Caco-2 (cell line): ENCODE data around the gene TMCC1. TPM values are rescaled to one million over a fixed set of nuclear protein-coding genes. Genes with fewer than 3 reads are reported as not detected.
A peak's percentile ranks its signal among the peaks of the same experiment; 100 is the strongest.

Source experiments
- BruUV-seq: library from RNA; stranded (reverse); fragments of 400-500 nt; replicated peaks from 2 replicates; lab custom pipeline; 2021; lab: Mats Ljungman, UMichigan
- CTCF ChIA-PET: fragments of 300-600 bp; sonication (Branson Sonifier 250); formaldehyde crosslinking; loops from one replicate; lab custom pipeline; 2022; ENCODE audit warnings: antibody characterized with exemption; lab: Charles Lee
- POLR2A ChIA-PET: fragments of 300-600 bp; sonication (Branson Sonifier 250); formaldehyde crosslinking; loops from one replicate; lab custom pipeline; 2022; ENCODE audit warnings: antibody characterized with exemption; lab: Charles Lee
- DNase-seq, 2 experiments: peaks; one replicate each; pipeline versions ENCODE4 v3.0.0 to v3.0.0-alpha.2; 2020 to 2022
- H3K27me3 ChIP-seq: replicated peaks from 2 replicates; pipeline ENCODE4 v1.6.0; 2011; ENCODE audit warnings: low read length; ENCODE audit not compliant: control insufficient read depth, insufficient read depth
- H3K36me3 ChIP-seq: 2 replicates; pipeline ENCODE4 v1.5.1; 2011; ENCODE audit warnings: low read length; ENCODE audit not compliant: control insufficient read depth, insufficient read depth
- H3K4me1 ChIP-seq: fragments of 250-450 bp; sonication (Bioruptor Pico); 2 replicates; pipeline ENCODE4 v1.5.1; 2020; ENCODE audit warnings: mild to moderate bottlenecking
- H3K4me3 ChIP-seq: 2 replicates; pipeline ENCODE4 v1.5.1; 2011; ENCODE audit warnings: low read depth, mild to moderate bottlenecking, control low read depth, low read length
- H3K9me3 ChIP-seq: fragments of 250-450 bp; sonication (Bioruptor Pico); 2 replicates; pipeline ENCODE4 v1.5.1; 2020; ENCODE audit warnings: mild to moderate bottlenecking, moderate library complexity
- H3K27ac Mint-ChIP-seq: one replicate; pipeline ENCODE4 v1.8.0; 2022; ENCODE audit warnings: mixed read lengths; ENCODE audit not compliant: unreplicated experiment
- H3K27me3 Mint-ChIP-seq: one replicate; pipeline ENCODE4 v1.8.0; 2022; ENCODE audit warnings: mixed read lengths; ENCODE audit not compliant: insufficient read depth, unreplicated experiment
- H3K36me3 Mint-ChIP-seq: one replicate; pipeline ENCODE4 v1.8.0; 2022; ENCODE audit warnings: mild to moderate bottlenecking, mixed read lengths; ENCODE audit not compliant: insufficient read depth, unreplicated experiment
- H3K4me1 Mint-ChIP-seq: one replicate; pipeline ENCODE4 v1.8.0; 2022; ENCODE audit warnings: low read depth, mixed read lengths; ENCODE audit not compliant: unreplicated experiment
- H3K4me3 Mint-ChIP-seq: one replicate; pipeline ENCODE4 v1.8.0; 2022; ENCODE audit warnings: mild to moderate bottlenecking, moderate library complexity, mixed read lengths; ENCODE audit not compliant: unreplicated experiment
- H3K9me3 Mint-ChIP-seq: one replicate; pipeline ENCODE4 v1.8.0; 2022; ENCODE audit warnings: mixed read lengths; ENCODE audit not compliant: unreplicated experiment
- intact Hi-C: fragments of 100-400 bp; cut with micrococcal nuclease; formaldehyde crosslinking; loops from one replicate; pipeline ENCODE4 v1.10.0; 2022; ENCODE audit not compliant: unreplicated experiment
- total RNA-seq: library from RNA; stranded (reverse); gene quantifications from 2 replicates; pipeline ENCODE4 v1.2.3, GENCODE V29; 2022
- TF ChIP-seq, protein P1 (sequence below), 2 experiments: fragments of 200-600 bp in 1 of 2; IDR thresholded peaks; 1 replicate in 1 of 2; 2 replicates in 1 of 2; pipeline versions ENCODE4 v1.5.1 to v1.8.0; 2011 to 2022; ENCODE audit warnings: antibody characterized with exemption in 1 of 2, control low read depth in 1 of 2, inconsistent platforms in 1 of 2, low read depth in 1 of 2, low read length in 1 of 2, mild to moderate bottlenecking in 1 of 2, moderate library complexity in 1 of 2; ENCODE audit not compliant: insufficient read depth in 1 of 2, severe bottlenecking in 1 of 2, unreplicated experiment in 1 of 2

Gene TMCC1
- total RNA-seq, 1 experiment from 2014 or later = 27.8 TPM

DNA sequence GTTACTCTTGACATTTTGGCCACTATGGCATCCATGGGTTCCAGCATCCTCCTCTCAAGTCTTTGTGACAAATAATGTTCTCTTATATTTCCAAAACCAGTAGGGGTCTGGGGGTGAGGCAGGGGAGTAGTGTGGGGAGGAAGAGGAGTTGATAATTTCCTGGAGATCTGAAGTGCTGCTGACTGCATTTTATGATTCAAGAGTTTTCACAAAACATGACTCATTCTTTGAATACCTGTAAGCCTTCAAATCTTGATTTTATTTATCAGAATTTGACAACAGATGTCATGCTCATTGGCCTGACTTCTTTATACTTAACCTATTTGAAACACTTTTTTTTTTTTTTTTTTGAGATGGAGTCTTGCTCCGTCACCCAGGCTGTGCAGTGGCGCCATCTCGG, 188.2 kb downstream of the TMCC1 start:
- TF ChIP-seq, protein P1, sequence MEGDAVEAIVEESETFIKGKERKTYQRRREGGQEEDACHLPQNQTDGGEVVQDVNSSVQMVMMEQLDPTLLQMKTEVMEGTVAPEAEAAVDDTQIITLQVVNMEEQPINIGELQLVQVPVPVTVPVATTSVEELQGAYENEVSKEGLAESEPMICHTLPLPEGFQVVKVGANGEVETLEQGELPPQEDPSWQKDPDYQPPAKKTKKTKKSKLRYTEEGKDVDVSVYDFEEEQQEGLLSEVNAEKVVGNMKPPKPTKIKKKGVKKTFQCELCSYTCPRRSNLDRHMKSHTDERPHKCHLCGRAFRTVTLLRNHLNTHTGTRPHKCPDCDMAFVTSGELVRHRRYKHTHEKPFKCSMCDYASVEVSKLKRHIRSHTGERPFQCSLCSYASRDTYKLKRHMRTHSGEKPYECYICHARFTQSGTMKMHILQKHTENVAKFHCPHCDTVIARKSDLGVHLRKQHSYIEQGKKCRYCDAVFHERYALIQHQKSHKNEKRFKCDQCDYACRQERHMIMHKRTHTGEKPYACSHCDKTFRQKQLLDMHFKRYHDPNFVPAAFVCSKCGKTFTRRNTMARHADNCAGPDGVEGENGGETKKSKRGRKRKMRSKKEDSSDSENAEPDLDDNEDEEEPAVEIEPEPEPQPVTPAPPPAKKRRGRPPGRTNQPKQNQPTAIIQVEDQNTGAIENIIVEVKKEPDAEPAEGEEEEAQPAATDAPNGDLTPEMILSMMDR (IDR thresholded peaks at IDR 0.05; ENCODE audit: insufficient read depth in 1 of 2, low read depth in 1 of 2, low read length in 1 of 2, severe bottlenecking in 1 of 2, unreplicated experiment in 1 of 2) = no peak
- H3K27me3 ChIP-seq = no peaks in the 10 kb centered on the region
- Mint-ChIP-seq H3K36me3 (no peaks in the 10 kb centered on the region), H3K27ac (no peak overlapping the region), H3K4me1 (peaks cover 11% of the 10 kb centered on the region), H3K4me3 (no peak overlapping the region), H3K27me3 (no peaks in the 10 kb centered on the region), H3K9me3 (no peaks in the 10 kb centered on the region)
- no TSS peak for BruUV-seq
- no peak overlapping the region for H3K4me3 ChIP-seq
- no peaks in the 10 kb centered on the region for H3K4me1 ChIP-seq
- ChIA-PET CTCF (no interaction called here), POLR2A (no interaction called here)
- intact Hi-C loops = no loop called here
- no peaks in the 10 kb centered on the region for H3K9me3 ChIP-seq
- no peaks in the 10 kb centered on the region for H3K36me3 ChIP-seq
- no peak for DNase-seq

DNA sequence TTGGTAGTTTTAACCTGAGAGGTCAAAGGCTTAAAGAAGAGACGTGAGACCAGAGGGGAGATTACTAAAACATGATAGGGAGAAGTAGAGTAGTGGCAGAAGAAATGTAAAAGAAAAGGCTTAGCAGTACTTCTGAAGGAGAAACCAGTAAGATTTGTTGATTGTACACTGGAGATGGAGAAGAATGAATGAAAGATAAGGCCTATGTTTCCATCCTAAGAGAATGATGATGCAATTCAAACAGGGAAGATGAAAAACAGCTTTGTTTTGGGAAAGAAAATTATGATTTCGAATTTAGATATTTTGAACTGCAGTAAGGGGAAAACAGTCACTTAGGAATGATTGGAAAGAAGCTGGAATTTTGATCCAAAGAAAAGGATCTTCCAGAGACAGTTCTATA, 189.6 kb downstream of the TMCC1 start:
- Histone ChIP-seq H3K9me3 (no peaks in the 10 kb centered on the region), H3K4me1 (no peaks in the 10 kb centered on the region), H3K27me3 (no peaks in the 10 kb centered on the region), H3K4me3 (no peak overlapping the region), H3K36me3 (no peaks in the 10 kb centered on the region)
- Mint-ChIP-seq H3K9me3 (no peaks in the 10 kb centered on the region), H3K27ac (peak overlapping the region; percentile 6), H3K36me3 (no peaks in the 10 kb centered on the region), H3K27me3 (no peaks in the 10 kb centered on the region), H3K4me1 (peaks cover 11% of the 10 kb centered on the region), H3K4me3 (no peak overlapping the region)
- BruUV-seq = no TSS peak
- POLR2A ChIA-PET = no interaction called here
- TF ChIP-seq, protein P1 (IDR thresholded peaks at IDR 0.05; ENCODE audit: insufficient read depth in 1 of 2, low read depth in 1 of 2, low read length in 1 of 2, severe bottlenecking in 1 of 2, unreplicated experiment in 1 of 2) = no peak
- intact Hi-C loops = no loop called here
- CTCF ChIA-PET = no interaction called here
- DNase-seq = no peak

DNA sequence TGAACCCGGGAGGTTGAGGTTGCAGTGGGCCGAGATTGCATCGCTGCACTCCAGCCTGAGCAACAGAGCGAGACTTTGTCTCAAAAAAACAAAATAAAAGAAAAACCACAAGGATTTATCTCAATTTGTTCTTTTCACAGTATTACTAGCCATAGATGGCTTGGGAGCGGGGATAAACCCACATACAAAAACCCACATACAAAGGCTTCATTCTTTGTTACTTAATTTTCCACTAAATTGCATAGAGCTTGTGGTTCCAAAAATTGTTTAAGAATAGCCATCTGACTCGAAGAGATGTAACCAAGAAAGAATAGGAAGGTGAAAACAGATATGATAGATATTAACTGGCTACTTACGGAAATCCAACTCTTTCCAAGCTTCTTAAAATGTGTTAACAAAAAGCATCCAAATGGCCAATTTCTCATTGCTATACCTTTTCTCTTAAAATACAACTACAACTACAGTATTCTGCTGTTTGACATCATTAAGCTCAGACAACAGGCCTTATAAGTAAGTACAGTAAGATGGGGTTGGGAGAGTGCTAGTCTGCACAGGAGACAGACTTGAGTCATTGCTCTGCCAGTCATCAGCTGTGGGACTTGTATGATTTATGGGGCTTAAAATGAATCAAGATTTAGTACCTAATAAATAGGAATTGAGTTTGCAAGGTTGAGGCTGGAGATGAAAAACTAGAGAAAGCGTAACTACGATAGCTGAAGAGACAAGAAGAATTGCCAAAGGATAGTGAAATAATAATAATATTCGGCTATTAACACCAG, 190.4 kb downstream of the TMCC1 start:
- Histone ChIP-seq H3K36me3 (no peaks in the 10 kb centered on the region), H3K4me1 (no peaks in the 10 kb centered on the region), H3K4me3 (no peak overlapping the region), H3K27me3 (no peaks in the 10 kb centered on the region), H3K9me3 (no peaks in the 10 kb centered on the region)
- Mint-ChIP-seq H3K27ac (no peak overlapping the region), H3K9me3 (peaks cover 2% of the 10 kb centered on the region), H3K4me3 (no peak overlapping the region), H3K36me3 (peaks cover under 1% of the 10 kb centered on the region), H3K27me3 (no peaks in the 10 kb centered on the region), H3K4me1 (peaks cover 11% of the 10 kb centered on the region)
- ChIA-PET CTCF (interaction anchor here (0.5 kb wide), 1 partner anchor 1566 kb away, joined by 3 read pairs; no protein-coding TSS in a partner anchor), POLR2A (no interaction called here)
- TF ChIP-seq, protein P1 (IDR thresholded peaks at IDR 0.05; ENCODE audit: insufficient read depth in 1 of 2, low read depth in 1 of 2, low read length in 1 of 2, severe bottlenecking in 1 of 2, unreplicated experiment in 1 of 2) = no peak
- BruUV-seq = no TSS peak
- DNase-seq = no peak
- intact Hi-C loops = no loop called here
